Heart left ventricle (tissue), 16 donors: ENCODE data around the gene MIXL1. TPM values are rescaled to one million over a fixed set of nuclear protein-coding genes. Genes with fewer than 3 reads are reported as not detected.
A peak's percentile ranks its signal among the peaks of the same experiment; 100 is the strongest.

ENCODE experiments used
- ATAC-seq, 4 donors: fragments of 200-7000 bp; cut with Tn5 transposase; one replicate each; pipeline ENCODE4 v1.9.1; 2020 to 2022; ENCODE audit warnings: moderate library complexity in 4 of 4, mild to moderate bottlenecking in 3 of 4, moderate number of reproducible peaks in 1 of 4
- DNase-seq, 5 donors: peaks; one replicate each; pipeline ENCODE4 v3.0.0-alpha.2; 2020
- H3K27ac ChIP-seq, 12 donors: fragments of 200-600 bp; sonication (generic) in 4 of 12; one replicate each; pipeline versions ENCODE4 v1.5.0 to v1.8.0; 2016 to 2022; ENCODE audit warnings: mild to moderate bottlenecking in 2 of 12
- H3K27me3 ChIP-seq, 9 donors: fragments of 200-600 bp; sonication (generic) in 2 of 9; one replicate each; pipeline versions ENCODE4 v1.5.1 to v1.8.0; 2016 to 2022; ENCODE audit warnings: mild to moderate bottlenecking in 3 of 9
- H3K36me3 ChIP-seq, 9 donors: fragments of 200-600 bp; sonication (generic) in 2 of 9; one replicate each; pipeline versions ENCODE4 v1.5.0 to v1.8.0; 2018 to 2022; ENCODE audit warnings: mild to moderate bottlenecking in 2 of 9
- H3K4me1 ChIP-seq, 12 donors: fragments of 200-600 bp; sonication (generic) in 4 of 12; one replicate each; pipeline versions ENCODE4 v1.5.0 to v1.8.0; 2016 to 2022; ENCODE audit warnings: mild to moderate bottlenecking in 3 of 12
- H3K4me3 ChIP-seq, 12 donors: fragments of 200-600 bp; sonication (generic) in 4 of 12; one replicate each; pipeline versions ENCODE4 v1.5.0 to v1.8.0; 2017 to 2022; ENCODE audit warnings: mild to moderate bottlenecking in 9 of 12, moderate library complexity in 4 of 12
- H3K9me3 ChIP-seq, 12 donors: fragments of 200-600 bp; sonication (generic) in 4 of 12; one replicate each; pipeline versions ENCODE4 v1.5.0 to v1.8.0; 2016 to 2022; ENCODE audit warnings: mild to moderate bottlenecking in 1 of 12
- CTCF ChIP-seq, 12 donors: fragments of 200-600 bp; sonication (generic) in 4 of 12; IDR thresholded peaks; one replicate each; pipeline versions ENCODE4 v1.5.0 to v1.8.0; 2018 to 2022; ENCODE audit warnings: antibody characterized with exemption in 12 of 12, mild to moderate bottlenecking in 5 of 12
- POLR2A ChIP-seq, 2 donors: fragments of 450-650 bp; IDR thresholded peaks; one replicate each; pipeline ENCODE4 v1.6.1; 2017; ENCODE audit warnings: antibody characterized with exemption in 2 of 2, mild to moderate bottlenecking in 2 of 2, moderate library complexity in 2 of 2
- WGBS, 4 donors: extraction: QIAGEN DNeasy Blood & Tissue Kit in 2 of 4; methylation state at CpG; one replicate each; pipeline versions ENCODE4 v1.1.5 to v1.1.7; 2013 to 2018; 5-methylcytosine and 5-hydroxymethylcytosine counted together
- intact Hi-C, 10 donors: fragments of 100-400 bp; cut with DNase I; formaldehyde crosslinking; loops; one replicate each; pipeline versions ENCODE4 v1.11.1 to v1.14.2; 2022
- polyA plus RNA-seq, 2 donors: library from polyadenylated mRNA; stranded (reverse); fragments of 200-250 nt; gene quantifications; one replicate each; pipeline ENCODE4 v1.2.3, GENCODE V29; 2013
- total RNA-seq, 9 donors: library from RNA; depleted of rRNA in 2 of 9; stranded (reverse); fragments of >200 nt in 2 of 9; fragmentation: NEBNext Ultra II Directional in 3 of 9; extraction: Animal tissue kit (Norgen Biotek cat#: 25700) in 3 of 9; gene quantifications; one replicate each; pipeline versions ENCODE4 v1.1.0 to v1.2.4, GENCODE V29; 2016 to 2023
- donor health status: ischemic (EF 13 %, LVEDD 7.1; RV severe dilation, severe dysfunction).
- donor health status: healthy with polysubstance abuse.
- donor health status: DM: no; HTN: yes; CAD: no.
- donor health status: DM: no; HTN: no; CAD: no.
- donor health status: ischemic (EF 25% LVEDD 6.9; RV normal size, moderate dysfunction).
- donor health status: ischemic (EF 25% LVEDD 5.7; RV mildly dilated, moderate dysfunction).
- donor health status: healthy.
- donor health status: DM: yes; HTN: yes; CAD: no.
- donor health status: ischemic (EF 35%, LVEDD 5.7; RV mildly dilated, moderate dysfunction).
- donor health status: nonischemic (EF 11% LVEDD 7.7; RV severe dilation, severe dysfunction).
- donor health status: DM: yes; HTN: yes; CAD: no.
- donor health status: PGD.
- donor health status: ischemic (EF 29% LVEDD 5.4; RV normal size, mild dysfunction).
- donor health status: nonischemic (EF 23%, LVEDD 6.1; RV moderate dilation, normal function).

Gene MIXL1
- total and polyA plus RNA-seq, 11 donors, result 0.06 to 0.84 (median 0.32) TPM; not detected in 8

DNA sequence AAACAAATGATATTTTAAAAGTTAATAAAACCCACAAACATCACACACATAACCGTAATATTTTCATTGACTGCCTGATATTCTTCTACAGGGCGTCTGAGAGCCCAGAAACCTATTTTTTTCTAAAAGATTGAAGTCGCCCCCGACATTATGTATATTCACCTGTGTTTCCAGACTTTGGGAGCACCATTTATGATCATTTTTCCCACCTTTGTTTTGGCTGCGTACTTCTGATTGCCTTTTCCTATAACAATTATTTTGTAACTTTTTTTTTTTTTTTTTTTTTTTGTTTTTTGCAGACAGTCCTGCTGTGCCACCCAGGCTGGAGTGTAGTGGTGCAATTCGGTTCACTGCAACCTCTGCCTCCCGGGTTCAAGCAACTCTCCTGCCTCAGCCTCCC is 36.1 kb upstream of the MIXL1 start:
- TF ChIP-seq CTCF (IDR thresholded peaks at IDR 0.05), result no peak
- TF ChIP-seq POLR2A (IDR thresholded peaks at IDR 0.05), result no peak
- H3K9me3 ChIP-seq, result no peaks in the 10 kb centered on the region
- DNase-seq (no peak), ATAC-seq (no peak)
- H3K36me3 ChIP-seq, result no peaks in the 10 kb centered on the region
- H3K4me1 ChIP-seq, result peaks cover 5 to 37% (median 22%) of the 10 kb centered on the region in 12 donors
- 91 to 94% (median 93%) methylated on average over 7 of the region's 7 CpGs for WGBS, 4 donors
- H3K4me3 ChIP-seq, result peak overlapping the region in 11 of 12 donors; percentile 62 to 98 (median 81)
- no peaks in the 10 kb centered on the region for H3K27me3 ChIP-seq
- intact Hi-C loops, result loop anchor here in 3 of 10 donors (5.0 kb wide), 2 partner anchors 120 to 125 kb away; partner anchors contain the start of gene H3-3A (in 2 of the 3)
- H3K27ac ChIP-seq, result peak overlapping the region in 10 of 12 donors; percentile 82 to 96 (median 92)

GRCh38 chr1:226195144-226195543 is 28.3 kb upstream of the MIXL1 start:
- no peak overlapping the region for H3K27ac ChIP-seq

GRCh38 chr1:226199971-226200370 is 23.5 kb upstream of the MIXL1 start:
- Histone ChIP-seq H3K27me3 (no peaks in the 10 kb centered on the region), H3K4me3 (no peak overlapping the region), H3K27ac (no peak overlapping the region), H3K9me3 (no peaks in the 10 kb centered on the region), H3K36me3 (no peaks in the 10 kb centered on the region), H3K4me1 (peaks cover 0 to 10% (median 0%) of the 10 kb centered on the region in 12 donors)
- ATAC-seq (no peak), DNase-seq (no peak)
- TF ChIP-seq POLR2A (IDR thresholded peaks at IDR 0.05) (no peak), CTCF (IDR thresholded peaks at IDR 0.05) (no peak)
- intact Hi-C loops, result loop anchor here in 4 of 10 donors (5.0 to 10.0 kb wide), 3 partner anchors 73 to 138 kb away; partner anchors contain the start of gene H3-3A (in 3 of the 4)
- WGBS, 4 donors, result 72 to 76% (median 75%) methylated on average over 2 of the region's 2 CpGs

More at GRCh38 chr1:226195144-226195543, 28.3 kb upstream of the MIXL1 start:
- TF ChIP-seq POLR2A (IDR thresholded peaks at IDR 0.05), result no peak
- TF ChIP-seq CTCF (IDR thresholded peaks at IDR 0.05), result no peak
- ATAC-seq (no peak), DNase-seq (no peak)
- H3K4me3 ChIP-seq, result no peak overlapping the region
- no peaks in the 10 kb centered on the region for H3K27me3 ChIP-seq
- H3K4me1 ChIP-seq, result peaks cover 0 to 10% (median 0%) of the 10 kb centered on the region in 12 donors
- intact Hi-C loops, result loop anchor here in 4 of 10 donors (5.0 to 10.0 kb wide), 3 partner anchors 68 to 133 kb away; partner anchors contain the start of gene H3-3A (in 3 of the 4)
- 80 to 87% (median 86%) methylated on average over 1 of the region's 1 CpG for WGBS, 4 donors
- no peaks in the 10 kb centered on the region for H3K9me3 ChIP-seq
- no peaks in the 10 kb centered on the region for H3K36me3 ChIP-seq

DNA sequence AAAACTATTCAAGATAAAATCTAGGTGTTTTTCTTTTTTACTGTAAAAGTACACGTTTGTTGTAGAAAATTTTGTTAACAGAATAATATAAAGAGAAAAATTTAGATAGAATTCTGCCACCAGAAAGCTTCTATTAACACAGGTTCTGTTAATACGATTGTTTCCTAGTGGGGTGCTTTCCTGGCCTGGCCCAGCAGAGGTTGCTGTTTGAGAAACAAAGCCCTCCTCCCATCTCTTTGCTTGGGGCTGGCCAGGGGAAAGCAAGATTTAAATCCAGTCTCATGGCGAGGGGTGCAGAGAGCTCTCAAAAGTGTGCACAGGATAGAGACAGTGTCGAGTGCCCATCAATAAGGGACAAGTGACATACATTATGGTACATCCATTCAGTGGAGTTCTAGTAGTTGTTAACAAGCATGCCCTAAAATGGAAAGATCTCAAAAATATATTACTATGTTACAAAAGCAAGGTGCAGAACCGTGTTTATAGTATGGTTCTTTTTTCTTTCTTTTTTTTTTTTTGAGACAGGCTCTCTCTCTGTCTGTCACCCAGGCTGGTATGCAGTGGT is 22.4 kb upstream of the MIXL1 start:
- WGBS, 4 donors, result 58 to 66% (median 61%) methylated on average over 5 of the region's 5 CpGs
- no peak for DNase-seq
- no peaks in the 10 kb centered on the region for H3K9me3 ChIP-seq
- intact Hi-C loops, result no loop called here
- no peak overlapping the region for H3K4me3 ChIP-seq
- H3K36me3 ChIP-seq, result no peaks in the 10 kb centered on the region
- no peak overlapping the region for H3K27ac ChIP-seq
- no peaks in the 10 kb centered on the region for H3K27me3 ChIP-seq
- no peak for ATAC-seq
- peaks cover 0 to 10% (median 0%) of the 10 kb centered on the region in 12 donors for H3K4me1 ChIP-seq
- TF ChIP-seq POLR2A (IDR thresholded peaks at IDR 0.05) (no peak), CTCF (IDR thresholded peaks at IDR 0.05) (peak in 2 of 12 donors; percentile 10 to 18)
